ENCODE results near the gene TRPM2. TPM values are rescaled to one million over a fixed set of nuclear protein-coding genes. Genes with fewer than 3 reads are reported as not detected.

The TRPM2 gene
- total and polyA plus RNA-seq, 2 of the 4 experiments (the other 2 are of a cell fraction): not detected

DNA sequence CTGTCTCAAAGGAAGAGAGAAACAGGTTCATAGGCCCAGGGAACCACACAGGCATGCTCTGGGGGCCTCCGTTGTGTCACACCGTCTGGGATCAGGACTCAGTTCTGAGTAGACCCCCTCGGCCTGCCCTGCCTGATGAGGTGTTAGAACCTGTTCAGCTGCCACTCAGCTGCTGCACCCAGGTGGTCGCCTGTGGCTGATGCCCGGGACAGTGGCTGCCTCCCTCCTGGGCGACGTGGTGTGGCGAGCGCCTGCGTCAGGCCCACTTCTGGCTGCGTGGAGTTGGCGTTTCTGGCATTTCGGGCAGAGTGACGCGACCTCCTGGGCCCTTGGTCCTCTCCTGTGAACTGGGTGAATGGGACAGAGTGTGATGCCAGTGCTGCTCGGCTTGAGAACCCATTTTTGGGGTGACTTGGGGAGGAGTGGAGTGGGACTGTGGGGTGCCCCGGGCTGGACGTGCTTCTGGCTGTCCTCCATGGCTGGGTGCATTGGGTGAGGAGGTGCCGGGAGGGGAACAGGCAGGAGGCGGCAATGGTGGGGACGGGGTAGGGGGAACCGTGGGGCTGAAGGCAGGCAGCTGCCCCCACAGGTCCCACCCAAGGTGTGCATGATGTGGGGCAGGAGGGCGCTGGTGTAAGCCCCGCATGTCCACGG lies 25.1 kb upstream of the TRPM2 start:
- Histone ChIP-seq H4K8ac (ENCODE audit: low read depth in 2 of 2, low read length in 2 of 2) (no peak overlapping the region), H2BK20ac (ENCODE audit: low read depth, low read length) (no peak overlapping the region), H4K91ac (ENCODE audit: insufficient read depth, low read depth, low read length) (no peak overlapping the region), H2AK9ac (replicated peaks; ENCODE audit: low read depth, low read length, poor library complexity) (no peak overlapping the region), H2BK5ac (ENCODE audit: low read depth, low read length, poor library complexity, severe bottlenecking) (no peak overlapping the region), H3K9me3 (ENCODE audit: control insufficient read depth, insufficient read depth, low read length) (no peaks in the 10 kb centered on the region), H3K27me3 (ENCODE audit: control insufficient read depth, insufficient read depth, low read length) (no peaks in the 10 kb centered on the region), H3K23ac (ENCODE audit: low read depth, low read length) (no peak overlapping the region), H3K4ac (ENCODE audit: low read depth, low read length) (no peak overlapping the region), H3K9me1 (ENCODE audit: insufficient read depth, low read length) (no peaks in the 10 kb centered on the region), H3K4me2 (ENCODE audit: low read depth, low read length) (no peak overlapping the region), H3K4me1 (ENCODE audit: control insufficient read depth, insufficient read depth, low read length) (no peaks in the 10 kb centered on the region), H2AK5ac (ENCODE audit: low read depth, low read length) (no peak overlapping the region), H2BK120ac (ENCODE audit: low read depth, low read length) (no peak overlapping the region), H3K4me3 (ENCODE audit: insufficient read depth, low read depth, low read length) (no peak overlapping the region), H2BK15ac (ENCODE audit: low read depth, low read length) (no peak overlapping the region), H3K27ac (ENCODE audit: insufficient read depth, low read length) (no peak overlapping the region), H3K36me3 (ENCODE audit: control insufficient read depth, insufficient read depth, low read length) (peaks cover 35% of the 10 kb centered on the region), H4K5ac (ENCODE audit: low read depth, low read length) (no peak overlapping the region), H3K18ac (ENCODE audit: low read depth, low read length) (no peak overlapping the region), H3K56ac (ENCODE audit: extremely low read depth, insufficient read depth, low read length) (no peak overlapping the region), H3K79me1 (ENCODE audit: low read depth in 1 of 2, low read length in 2 of 2) (no peaks in the 10 kb centered on the region), H3K9ac (ENCODE audit: low read depth, low read length) (no peak overlapping the region), H2AFZ (replicated peaks; ENCODE audit: low read length, poor library complexity) (no peak overlapping the region), H4K20me1 (ENCODE audit: insufficient read depth, low read length) (peaks cover 11% of the 10 kb centered on the region), H3K14ac (replicated peaks; ENCODE audit: low read depth, low read length) (no peak overlapping the region)
- WGBS, 2 experiments (ENCODE audit: extremely low coverage in 2 of 2, insufficient read length in 1 of 2): 89% methylated on average over 7 of the region's 25 CpGs; no CpG with 5 or more reads in 1 of the 2 experiments
- DNase-seq (no peak), ATAC-seq (ENCODE audit: low read depth) (no peak)
- POLR2A ChIA-PET (ENCODE audit: unreplicated experiment): no interaction called here
- intact Hi-C loops (cut with micrococcal nuclease) (no loop called here), dilution Hi-C loops (cut with HindIII; ENCODE audit: low sequenced_read_pairs, unreplicated experiment) (no loop called here), in situ Hi-C loops (cut with MboI; ENCODE audit: low sequenced_read_pairs) (no loop called here)
- TF ChIP-seq BHLHE40 (IDR thresholded peaks at IDR 0.05; ENCODE audit: low read depth, low read length) (no peak), POLR2A (IDR thresholded peaks at IDR 0.05; ENCODE audit: low read depth, low read length) (no peak; the same call in 1 of the 2 replicates), RCOR1 (IDR thresholded peaks at IDR 0.05; ENCODE audit: insufficient replicate concordance, low read length) (no peak), CEBPB (IDR thresholded peaks at IDR 0.05; ENCODE audit: low read depth, low read length) (no peak), RAD21 (IDR thresholded peaks at IDR 0.05; ENCODE audit: low read length) (no peak), RFX5 (IDR thresholded peaks at IDR 0.05; ENCODE audit: low read depth, low read length) (no peak), MAZ (IDR thresholded peaks at IDR 0.05; ENCODE audit: borderline replicate concordance, low read depth, low read length) (no peak), CHD1 (IDR thresholded peaks at IDR 0.05; ENCODE audit: low read depth, low read length) (no peak), SMC3 (IDR thresholded peaks at IDR 0.05; ENCODE audit: low read depth, low read length) (no peak), NFE2L2 (IDR thresholded peaks at IDR 0.05; ENCODE audit: low read depth, low read length) (no peak)
- TF ChIP-seq, protein P1, sequence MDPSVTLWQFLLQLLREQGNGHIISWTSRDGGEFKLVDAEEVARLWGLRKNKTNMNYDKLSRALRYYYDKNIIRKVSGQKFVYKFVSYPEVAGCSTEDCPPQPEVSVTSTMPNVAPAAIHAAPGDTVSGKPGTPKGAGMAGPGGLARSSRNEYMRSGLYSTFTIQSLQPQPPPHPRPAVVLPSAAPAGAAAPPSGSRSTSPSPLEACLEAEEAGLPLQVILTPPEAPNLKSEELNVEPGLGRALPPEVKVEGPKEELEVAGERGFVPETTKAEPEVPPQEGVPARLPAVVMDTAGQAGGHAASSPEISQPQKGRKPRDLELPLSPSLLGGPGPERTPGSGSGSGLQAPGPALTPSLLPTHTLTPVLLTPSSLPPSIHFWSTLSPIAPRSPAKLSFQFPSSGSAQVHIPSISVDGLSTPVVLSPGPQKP (IDR thresholded peaks at IDR 0.05; ENCODE audit: borderline replicate concordance, low read depth, low read length): no peak
- CTCF ChIA-PET: no interaction called here
- no TSS peak for BruUV-seq (replicated peaks)

Data from IMR-90 (cell line).